NB4 (cell line): ENCODE data around the gene RXRA.

Source experiments
- CTCF ChIP-seq: IDR thresholded peaks from one replicate; pipeline ENCODE4 v1.5.1; 2012; ENCODE audit warnings: low read depth, low read length
- POLR2A ChIP-seq: IDR thresholded peaks from 2 replicates; pipeline ENCODE4 v1.6.1; 2011; ENCODE audit warnings: mild to moderate bottlenecking; ENCODE audit not compliant: insufficient read length; ENCODE audit errors: extremely low read depth

GRCh38 chr9:134296301-134297082 lies 29.8 kb upstream of the RXRA start:
- TF ChIP-seq CTCF (no peak), POLR2A (no peak)
